H1 (cell line): ENCODE data around the gene TMEM187. TPM values are rescaled to one million over a fixed set of nuclear protein-coding genes. Genes with fewer than 3 reads are reported as not detected.

Experiments used
- CBX8 ChIP-seq: fragments of 300-800, 300-1000 bp; sonication (generic); IDR thresholded peaks from 2 replicates; pipeline ENCODE4 v1.7.1; 2016; ENCODE audit warnings: low read depth, low read length, borderline replicate concordance
- TAF7 ChIP-seq: optimal IDR thresholded peaks from 2 replicates; pipeline ENCODE3; 2011; ENCODE audit warnings: low read depth, mild to moderate bottlenecking, inconsistent platforms, low read length, moderate library complexity, borderline replicate concordance
- polyA plus RNA-seq, 7 experiments: library from polyadenylated mRNA; depleted of rRNA in 3 of 7; stranded (reverse) in 5 of 7; unstranded in 2 of 7; fragments of >200 nt in 5 of 7; fragments of 200-250 nt in 2 of 7; gene quantifications; 1 replicate in 5 of 7; 2 replicates in 1 of 7; 4 replicates in 1 of 7; pipeline versions ENCODE4 v1.2.1 to v1.2.3, GENCODE V29; 2011 to 2013; ENCODE audit warnings: missing spikeins in 2 of 7, mixed read lengths in 2 of 7
- total RNA-seq: library from RNA; stranded (reverse); fragmentation: NEBNext Ultra II Directional; extraction: Animal tissue kit (Norgen Biotek cat#: 25700); gene quantifications from 2 replicates; pipeline ENCODE4 v1.2.1, GENCODE V29; 2021

The TMEM187 gene
- total and polyA plus RNA-seq, 2 of the 8 experiments (the other 6 are each of a cell fraction or from before 2014, with no cell fraction given), result 5.0 to 14.5 TPM

- no peak for TF ChIP-seq CBX8
- TF ChIP-seq TAF7, result peak; percentile 98
- TF ChIP-seq, all 59 proteins: peak for 6
These were observed 46.6 kb upstream of the TMEM187 start, which contains the start of gene ARHGAP4 (continued) for GRCh38 chrX:153925739-153926551.
